ENCODE measurements around the gene GSS. TPM values are rescaled to one million over a fixed set of nuclear protein-coding genes. Genes with fewer than 3 reads are reported as not detected.

Gene GSS
- total RNA-seq, 1 donor from 2014 or later: 26.1 TPM

DNA sequence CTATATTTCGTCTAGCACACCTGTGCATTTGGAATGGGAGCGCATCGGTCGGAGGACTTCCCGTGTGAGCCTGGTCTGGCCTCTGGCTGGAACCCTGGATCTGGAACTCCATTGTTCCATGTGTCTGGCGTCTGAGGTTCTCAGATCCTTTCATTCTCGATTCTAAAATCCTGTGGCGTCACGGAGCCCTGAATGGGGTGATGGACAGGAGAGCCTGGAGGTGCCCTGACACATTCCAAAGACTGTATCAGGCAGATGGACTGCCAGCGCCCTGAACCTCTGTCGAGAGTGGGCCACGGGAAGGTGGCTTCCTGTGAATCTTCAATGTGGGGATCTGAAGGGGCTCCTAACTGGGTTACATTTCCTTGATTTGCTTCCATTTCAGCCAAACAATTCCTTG, 20.7 kb upstream of the GSS start:
- TF ChIP-seq, protein P1, sequence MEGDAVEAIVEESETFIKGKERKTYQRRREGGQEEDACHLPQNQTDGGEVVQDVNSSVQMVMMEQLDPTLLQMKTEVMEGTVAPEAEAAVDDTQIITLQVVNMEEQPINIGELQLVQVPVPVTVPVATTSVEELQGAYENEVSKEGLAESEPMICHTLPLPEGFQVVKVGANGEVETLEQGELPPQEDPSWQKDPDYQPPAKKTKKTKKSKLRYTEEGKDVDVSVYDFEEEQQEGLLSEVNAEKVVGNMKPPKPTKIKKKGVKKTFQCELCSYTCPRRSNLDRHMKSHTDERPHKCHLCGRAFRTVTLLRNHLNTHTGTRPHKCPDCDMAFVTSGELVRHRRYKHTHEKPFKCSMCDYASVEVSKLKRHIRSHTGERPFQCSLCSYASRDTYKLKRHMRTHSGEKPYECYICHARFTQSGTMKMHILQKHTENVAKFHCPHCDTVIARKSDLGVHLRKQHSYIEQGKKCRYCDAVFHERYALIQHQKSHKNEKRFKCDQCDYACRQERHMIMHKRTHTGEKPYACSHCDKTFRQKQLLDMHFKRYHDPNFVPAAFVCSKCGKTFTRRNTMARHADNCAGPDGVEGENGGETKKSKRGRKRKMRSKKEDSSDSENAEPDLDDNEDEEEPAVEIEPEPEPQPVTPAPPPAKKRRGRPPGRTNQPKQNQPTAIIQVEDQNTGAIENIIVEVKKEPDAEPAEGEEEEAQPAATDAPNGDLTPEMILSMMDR (IDR thresholded peaks at IDR 0.05): no peak
- H3K4me3 Mint-ChIP-seq: no peak overlapping the region
- no peak for ATAC-seq (ENCODE audit: low read depth)
- no peaks in the 10 kb centered on the region for H3K36me3 Mint-ChIP-seq (ENCODE audit: low read depth)
- H3K27ac Mint-ChIP-seq: no peak overlapping the region
- ChIA-PET POLR2A (no interaction called here), CTCF (no interaction called here)
- H3K4me1 Mint-ChIP-seq: no peaks in the 10 kb centered on the region
- peaks cover 16% of the 10 kb centered on the region for H3K27me3 Mint-ChIP-seq
- intact Hi-C loops (cut with micrococcal nuclease): no loop called here
- H3K9me3 Mint-ChIP-seq: no peaks in the 10 kb centered on the region
- no peak for DNase-seq

DNA sequence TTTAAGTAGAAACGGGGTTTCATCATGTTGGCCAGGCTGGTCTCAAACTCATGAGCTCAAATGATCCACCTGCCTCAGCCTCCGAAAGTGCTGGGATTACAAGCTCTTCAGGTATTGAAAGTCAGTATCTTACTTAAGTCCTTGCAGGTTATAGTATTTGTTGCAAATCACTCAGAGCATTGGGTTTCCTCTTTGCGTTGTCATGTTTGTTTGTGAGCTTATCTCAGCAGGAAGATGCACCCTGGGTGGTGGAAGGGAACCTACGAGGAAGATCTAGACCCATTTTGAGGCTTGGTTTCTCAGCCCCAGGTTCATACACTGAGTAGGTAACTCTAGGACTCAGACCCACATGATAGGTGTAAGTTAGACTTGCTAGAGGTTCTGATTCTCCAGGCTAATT, 18.6 kb upstream of the GSS start:
- ChIA-PET CTCF (no interaction called here), POLR2A (interaction anchor here (0.6 kb wide), 1 partner anchor 81 kb away, joined by 4 read pairs; no protein-coding TSS in a partner anchor)
- Mint-ChIP-seq H3K36me3 (ENCODE audit: low read depth) (no peaks in the 10 kb centered on the region), H3K4me1 (no peaks in the 10 kb centered on the region), H3K4me3 (no peak overlapping the region), H3K27ac (no peak overlapping the region), H3K9me3 (no peaks in the 10 kb centered on the region), H3K27me3 (peaks cover 12% of the 10 kb centered on the region)
- ATAC-seq (ENCODE audit: low read depth) (no peak), DNase-seq (no peak)
- TF ChIP-seq, protein P1 (IDR thresholded peaks at IDR 0.05): no peak
- intact Hi-C loops (cut with micrococcal nuclease): no loop called here

DNA sequence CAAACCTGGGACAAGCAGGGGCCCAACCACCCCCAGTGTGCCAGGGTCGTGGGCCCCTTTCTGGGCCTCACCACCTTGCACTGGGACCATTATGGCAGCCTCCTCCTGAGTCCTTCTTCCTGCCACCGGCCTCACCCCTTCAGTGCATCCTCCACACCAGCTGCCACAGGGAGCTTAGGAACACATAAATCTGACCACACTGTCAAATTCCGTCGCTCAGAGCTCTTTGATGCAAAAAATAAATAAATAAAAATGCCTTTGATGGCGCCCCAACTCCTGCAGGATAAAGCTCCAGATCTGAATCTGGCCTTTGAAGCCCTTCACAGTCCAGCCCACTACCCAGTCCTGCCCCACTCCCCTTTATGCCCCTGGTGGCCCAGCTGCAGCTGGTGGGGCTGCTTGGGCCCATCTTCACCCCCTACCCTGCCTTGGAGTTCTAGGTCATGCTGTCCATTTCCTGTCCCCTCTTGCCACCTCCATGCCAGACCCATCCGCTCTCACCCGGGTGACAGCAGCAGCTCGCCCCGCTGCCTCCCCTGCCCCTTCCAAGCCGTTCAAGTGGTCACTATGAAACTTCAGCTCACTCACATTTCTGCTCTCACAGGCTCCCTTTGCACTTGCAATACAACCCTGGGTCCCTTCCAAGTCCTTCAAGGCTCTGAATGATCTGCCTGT, 16.1 kb upstream of the GSS start:
- intact Hi-C loops (cut with micrococcal nuclease): no loop called here
- H3K36me3 Mint-ChIP-seq (ENCODE audit: low read depth): no peaks in the 10 kb centered on the region
- no peaks in the 10 kb centered on the region for H3K4me1 Mint-ChIP-seq
- ATAC-seq (ENCODE audit: low read depth) (no peak), DNase-seq (no peak)
- no peaks in the 10 kb centered on the region for H3K9me3 Mint-ChIP-seq
- CTCF ChIA-PET: no interaction called here
- POLR2A ChIA-PET: no interaction called here
- no peak overlapping the region for H3K27ac Mint-ChIP-seq
- TF ChIP-seq, protein P1 (IDR thresholded peaks at IDR 0.05): no peak
- no peak overlapping the region for H3K4me3 Mint-ChIP-seq
- peaks cover 7% of the 10 kb centered on the region for H3K27me3 Mint-ChIP-seq

DNA sequence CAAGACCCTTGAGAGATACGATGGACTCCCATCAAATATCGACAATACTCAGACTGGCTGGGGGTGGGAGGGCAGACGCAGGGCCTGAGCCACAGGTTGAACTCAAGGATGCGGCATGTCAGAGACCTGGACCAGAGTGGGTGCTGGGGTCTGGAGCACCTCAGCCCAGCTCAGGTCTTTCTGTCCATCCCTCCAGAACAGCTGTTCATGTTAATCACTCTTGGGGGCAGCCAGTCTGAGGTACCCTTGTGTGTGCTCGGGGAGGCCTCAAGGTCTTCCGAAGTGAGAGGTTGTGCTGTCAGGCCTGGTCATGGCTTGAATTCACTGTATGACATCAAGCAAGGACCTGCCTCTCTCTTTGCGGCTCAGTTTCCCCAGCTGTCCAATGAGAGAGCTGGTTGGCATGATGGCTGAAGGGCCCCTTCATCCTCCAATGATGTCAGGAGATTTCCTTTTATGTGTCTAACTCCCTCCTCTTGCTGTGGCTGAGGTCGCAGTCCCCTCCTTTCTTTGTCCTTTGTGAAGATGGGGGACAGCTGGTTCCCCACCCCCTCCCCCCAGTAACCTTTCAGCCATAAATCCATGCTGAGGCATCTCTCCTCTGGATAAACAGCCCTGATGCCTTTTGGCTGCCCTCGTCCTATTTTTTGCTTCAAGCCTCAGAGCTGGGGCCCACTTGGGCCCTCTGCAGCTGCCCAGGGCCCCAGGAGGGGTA, 15.4 kb upstream of the GSS start:
- H3K36me3 Mint-ChIP-seq (ENCODE audit: low read depth): no peaks in the 10 kb centered on the region
- H3K27ac Mint-ChIP-seq: no peak overlapping the region
- no peaks in the 10 kb centered on the region for H3K4me1 Mint-ChIP-seq
- intact Hi-C loops (cut with micrococcal nuclease): no loop called here
- no peak overlapping the region for H3K4me3 Mint-ChIP-seq
- ChIA-PET POLR2A (no interaction called here), CTCF (no interaction called here)
- DNase-seq: no peak
- H3K27me3 Mint-ChIP-seq: peaks cover under 1% of the 10 kb centered on the region
- no peaks in the 10 kb centered on the region for H3K9me3 Mint-ChIP-seq
- no peak for ATAC-seq (ENCODE audit: low read depth)
- TF ChIP-seq, protein P1 (IDR thresholded peaks at IDR 0.05): no peak

DNA sequence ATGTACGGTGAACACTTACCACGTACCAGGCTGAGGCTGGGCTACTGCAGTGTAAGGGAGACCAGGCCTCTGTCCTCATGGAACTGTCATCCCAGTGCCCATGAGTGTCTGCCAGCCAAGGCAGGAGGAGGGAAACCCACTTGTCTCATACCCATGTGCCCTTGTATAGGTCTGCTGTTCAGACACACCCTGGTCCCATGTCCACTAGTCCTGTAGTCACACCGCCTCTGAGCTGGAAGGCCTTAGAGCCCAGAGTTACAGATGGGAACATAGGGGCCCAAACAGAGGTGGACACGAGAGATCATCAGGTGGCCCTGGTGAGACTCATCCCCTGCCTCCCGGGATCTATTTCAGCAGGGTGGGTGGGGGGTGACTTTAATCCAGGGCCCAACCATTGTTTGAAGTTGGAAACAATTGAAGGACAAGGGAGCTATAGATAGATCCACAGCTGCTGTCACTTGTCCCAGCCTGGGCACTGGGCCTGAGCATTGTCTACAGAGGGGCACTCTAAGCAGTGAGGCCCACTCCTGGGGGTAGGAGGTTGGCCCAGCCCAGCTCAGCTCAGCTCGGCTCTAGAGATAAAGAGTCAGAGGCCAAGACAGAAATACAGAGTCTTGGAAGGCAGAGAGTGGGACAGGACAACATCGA, 14.7 kb upstream of the GSS start:
- TF ChIP-seq, protein P1 (IDR thresholded peaks at IDR 0.05): no peak
- Mint-ChIP-seq H3K4me1 (no peaks in the 10 kb centered on the region), H3K27ac (no peak overlapping the region), H3K36me3 (ENCODE audit: low read depth) (no peaks in the 10 kb centered on the region), H3K9me3 (no peaks in the 10 kb centered on the region), H3K27me3 (no peaks in the 10 kb centered on the region), H3K4me3 (no peak overlapping the region)
- ATAC-seq (ENCODE audit: low read depth) (no peak), DNase-seq (no peak)
- ChIA-PET CTCF (no interaction called here), POLR2A (no interaction called here)
- intact Hi-C loops (cut with micrococcal nuclease): no loop called here

All from activated B cell treated with CpG ODN at 0.5 μM for 24 hours (primary cell).